Natural killer cell (primary cell): ENCODE results near the gene CBX4. TPM values are rescaled to one million over a fixed set of nuclear protein-coding genes. Genes with fewer than 3 reads are reported as not detected.
A peak's percentile ranks its signal among the peaks of the same experiment; 100 is the strongest.

Experiments used
- ATAC-seq, 3 donors: fragments of 150-1000 bp in 2 of 3; fragments of 200-7000 bp in 1 of 3; cut with Tn5 transposase; 1 replicate in 1 of 3; 2 replicates in 2 of 3; pipeline ENCODE4 v1.10.0; 2021; ENCODE audit warnings: mild to moderate bottlenecking in 2 of 3, moderate library complexity in 2 of 3
- DNase-seq, 2 donors: peaks; one replicate each; pipeline versions ENCODE4 v3.0.0 to v3.0.0-alpha.2; 2013 to 2021; ENCODE audit warnings: mixed read lengths in 1 of 2
- H3K27ac ChIP-seq: one replicate; pipeline ENCODE4 v1.5.1; 2013; ENCODE audit warnings: mild to moderate bottlenecking, low read length
- H3K27me3 ChIP-seq: one replicate; pipeline ENCODE4 v1.6.1; 2013; ENCODE audit warnings: low read length; ENCODE audit not compliant: control insufficient read depth, insufficient read depth
- H3K36me3 ChIP-seq: one replicate; pipeline ENCODE4 v1.6.1; 2013; ENCODE audit warnings: low read length; ENCODE audit not compliant: control insufficient read depth, insufficient read depth
- H3K4me1 ChIP-seq: one replicate; pipeline ENCODE4 v1.6.1; 2013; ENCODE audit warnings: low read length; ENCODE audit not compliant: control insufficient read depth, insufficient read depth
- H3K4me3 ChIP-seq: one replicate; pipeline ENCODE4 v1.5.1; 2013; ENCODE audit warnings: low read length
- H3K9me3 ChIP-seq: one replicate; pipeline ENCODE4 v1.6.1; 2013; ENCODE audit warnings: low read length; ENCODE audit not compliant: control insufficient read depth, insufficient read depth
- H3K27ac Mint-ChIP-seq, 2 donors: one replicate each; pipeline ENCODE4 v1.8.0; 2022; ENCODE audit warnings: mild to moderate bottlenecking in 2 of 2, mixed read lengths in 2 of 2, moderate library complexity in 1 of 2
- H3K27me3 Mint-ChIP-seq, 2 donors: one replicate each; pipeline ENCODE4 v1.8.0; 2022; ENCODE audit warnings: low read depth in 2 of 2, mixed read lengths in 2 of 2
- H3K36me3 Mint-ChIP-seq: one replicate; pipeline ENCODE4 v1.8.0; 2022; ENCODE audit warnings: mixed read lengths
- H3K4me1 Mint-ChIP-seq, 2 donors: one replicate each; pipeline ENCODE4 v1.8.0; 2022; ENCODE audit warnings: mixed read lengths in 2 of 2
- H3K4me3 Mint-ChIP-seq: one replicate; pipeline ENCODE4 v1.8.0; 2022; ENCODE audit warnings: mild to moderate bottlenecking, moderate library complexity, mixed read lengths
- H3K9me3 Mint-ChIP-seq, 2 donors: one replicate each; pipeline ENCODE4 v1.8.0; 2022; ENCODE audit warnings: mixed read lengths in 2 of 2
- whole genome bisulfite sequencing: methylation state at CpG from one replicate; pipeline ENCODE4 v1.1.7; 2013; ENCODE audit warnings: missing lambda C conversion rate; ENCODE audit not compliant: insufficient coverage; 5-methylcytosine and 5-hydroxymethylcytosine counted together
- intact Hi-C: fragments of 100-400 bp; cut with micrococcal nuclease; formaldehyde crosslinking; loops from one replicate; pipeline ENCODE4 v1.14.2; 2022
- total RNA-seq, 4 donors: library from RNA; stranded (reverse); fragments of 120-200 nt in 1 of 4; gene quantifications; one replicate each; pipeline versions ENCODE4 v1.2.3 to v1.2.4, GENCODE V29; 2013 to 2022
- TF ChIP-seq, protein P1 (sequence below): fragments of 200-600 bp; IDR thresholded peaks from one replicate; pipeline ENCODE4 v1.8.0; 2022; ENCODE audit warnings: antibody characterized with exemption

CBX4 gene
- total RNA-seq, 3 donors from 2014 or later (not counting 1 experiment from before 2014, with no cell fraction given): 147 to 220 (median 217) TPM

- Mint-ChIP-seq H3K27me3 (peaks cover 20 to 38% of the 10 kb centered on the region in 2 donors), H3K4me3 (peak overlapping the region; percentile 91), H3K4me1 (peaks cover 28 to 34% of the 10 kb centered on the region in 2 donors), H3K9me3 (no peaks in the 10 kb centered on the region), H3K36me3 (no peaks in the 10 kb centered on the region), H3K27ac (peak overlapping the region; percentile 75 to 90)
- TF ChIP-seq, protein P1, sequence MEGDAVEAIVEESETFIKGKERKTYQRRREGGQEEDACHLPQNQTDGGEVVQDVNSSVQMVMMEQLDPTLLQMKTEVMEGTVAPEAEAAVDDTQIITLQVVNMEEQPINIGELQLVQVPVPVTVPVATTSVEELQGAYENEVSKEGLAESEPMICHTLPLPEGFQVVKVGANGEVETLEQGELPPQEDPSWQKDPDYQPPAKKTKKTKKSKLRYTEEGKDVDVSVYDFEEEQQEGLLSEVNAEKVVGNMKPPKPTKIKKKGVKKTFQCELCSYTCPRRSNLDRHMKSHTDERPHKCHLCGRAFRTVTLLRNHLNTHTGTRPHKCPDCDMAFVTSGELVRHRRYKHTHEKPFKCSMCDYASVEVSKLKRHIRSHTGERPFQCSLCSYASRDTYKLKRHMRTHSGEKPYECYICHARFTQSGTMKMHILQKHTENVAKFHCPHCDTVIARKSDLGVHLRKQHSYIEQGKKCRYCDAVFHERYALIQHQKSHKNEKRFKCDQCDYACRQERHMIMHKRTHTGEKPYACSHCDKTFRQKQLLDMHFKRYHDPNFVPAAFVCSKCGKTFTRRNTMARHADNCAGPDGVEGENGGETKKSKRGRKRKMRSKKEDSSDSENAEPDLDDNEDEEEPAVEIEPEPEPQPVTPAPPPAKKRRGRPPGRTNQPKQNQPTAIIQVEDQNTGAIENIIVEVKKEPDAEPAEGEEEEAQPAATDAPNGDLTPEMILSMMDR: no peak
- 0% methylated on average over 17 of the region's 19 CpGs for WGBS
- DNase-seq: no peak
- no peak overlapping the region for H3K27ac ChIP-seq
- peaks cover 51% of the 10 kb centered on the region for H3K27me3 ChIP-seq
- peaks cover under 1% of the 10 kb centered on the region for H3K9me3 ChIP-seq
- ATAC-seq: no peak
- H3K4me3 ChIP-seq: peak overlapping the region; percentile 66
- intact Hi-C loops: loop anchor here (2.0 to 5.0 kb wide), 3 partner anchors 14 to 49 kb away; partner anchors contain the start of gene CBX4
- peaks cover 53% of the 10 kb centered on the region for H3K4me1 ChIP-seq
- peaks cover 3% of the 10 kb centered on the region for H3K36me3 ChIP-seq
Observed at GRCh38 chr17:79796444-79796762, 42.8 kb downstream of the CBX4 start.

- Histone ChIP-seq H3K27me3 (peaks cover 51% of the 10 kb centered on the region), H3K4me3 (peak overlapping the region; percentile 66), H3K27ac (no peak overlapping the region), H3K4me1 (peaks cover 52% of the 10 kb centered on the region), H3K36me3 (peaks cover 3% of the 10 kb centered on the region), H3K9me3 (no peaks in the 10 kb centered on the region)
- peaks cover 19 to 38% of the 10 kb centered on the region in 2 donors for H3K27me3 Mint-ChIP-seq
- H3K9me3 Mint-ChIP-seq: no peaks in the 10 kb centered on the region
- H3K36me3 Mint-ChIP-seq: no peaks in the 10 kb centered on the region
- intact Hi-C loops: loop anchor here (2.0 to 5.0 kb wide), 3 partner anchors 15 to 49 kb away; partner anchors contain the start of gene CBX4
- H3K27ac Mint-ChIP-seq: peak overlapping the region in 1 of 2 donors; percentile 90
- TF ChIP-seq, protein P1: no peak
- 85% methylated on average over 8 of the region's 8 CpGs for WGBS
- peaks cover 28 to 34% of the 10 kb centered on the region in 2 donors for H3K4me1 Mint-ChIP-seq
- H3K4me3 Mint-ChIP-seq: peak overlapping the region; percentile 91
- DNase-seq: no peak
- ATAC-seq: no peak
Observed at GRCh38 chr17:79795795-79796443, 43.3 kb downstream of the CBX4 start.

DNA sequence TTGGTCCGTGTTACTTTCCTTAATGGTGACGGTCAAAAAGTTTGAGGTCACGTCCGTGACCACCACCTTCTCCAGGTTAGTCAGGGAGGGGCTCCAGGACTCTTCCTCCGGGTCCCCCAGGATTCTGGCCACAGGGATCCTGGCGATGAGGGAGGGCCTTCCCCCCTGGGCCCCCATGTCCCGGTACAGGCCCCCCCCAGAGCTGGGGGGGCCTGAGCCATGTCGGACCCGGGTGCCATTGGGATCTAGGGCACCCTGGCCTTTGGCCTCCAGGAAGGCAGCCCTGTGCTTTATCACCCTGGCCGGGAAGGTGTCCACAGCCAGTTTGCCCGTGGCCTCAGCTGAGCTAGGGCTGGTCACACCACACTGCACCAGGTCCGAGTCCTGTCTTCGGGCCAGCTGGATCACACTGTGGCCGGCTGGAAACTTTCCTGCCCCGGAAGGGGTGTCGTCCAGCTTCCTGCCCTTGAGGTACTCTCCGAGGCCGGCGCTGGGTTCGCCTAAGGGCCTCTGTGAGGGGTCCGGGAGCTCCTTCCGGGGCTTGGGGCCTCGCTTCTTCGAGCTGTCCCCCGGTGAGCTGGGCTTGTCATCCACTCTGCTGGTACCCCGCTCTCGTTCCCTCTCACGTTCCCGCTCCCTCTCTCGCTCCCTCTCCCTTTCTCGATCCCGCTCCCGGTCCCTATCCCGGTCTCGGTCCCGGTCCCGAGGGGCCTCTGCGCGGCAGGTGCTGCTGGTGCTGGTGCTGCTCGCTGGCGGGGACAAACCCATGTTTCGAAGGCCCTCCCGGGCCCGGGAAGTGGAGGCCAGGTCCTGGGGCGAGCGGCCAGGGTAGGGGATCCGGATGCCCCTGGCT is 44.4 kb downstream of the CBX4 start:
- no peak overlapping the region for H3K27ac Mint-ChIP-seq
- peak overlapping the region; percentile 28 for H3K4me3 Mint-ChIP-seq
- H3K4me1 Mint-ChIP-seq: peaks cover 20 to 23% of the 10 kb centered on the region in 2 donors
- TF ChIP-seq, protein P1: no peak
- no peak for ATAC-seq
- peaks cover 52% of the 10 kb centered on the region for H3K4me1 ChIP-seq
- DNase-seq: no peak
- no peaks in the 10 kb centered on the region for H3K9me3 ChIP-seq
- H3K36me3 Mint-ChIP-seq: no peaks in the 10 kb centered on the region
- WGBS: 96% methylated on average over 47 of the region's 47 CpGs
- peaks cover 11 to 32% of the 10 kb centered on the region in 2 donors for H3K27me3 Mint-ChIP-seq
- peaks cover 50% of the 10 kb centered on the region for H3K27me3 ChIP-seq
- H3K36me3 ChIP-seq: peaks cover 3% of the 10 kb centered on the region
- H3K9me3 Mint-ChIP-seq: no peaks in the 10 kb centered on the region
- no peak overlapping the region for H3K4me3 ChIP-seq
- no peak overlapping the region for H3K27ac ChIP-seq
- intact Hi-C loops: loop anchor here (5.0 kb wide), 1 partner anchor 48 kb away; no protein-coding TSS in a partner anchor
